ENCODE results near the gene OGFOD3.

DNA sequence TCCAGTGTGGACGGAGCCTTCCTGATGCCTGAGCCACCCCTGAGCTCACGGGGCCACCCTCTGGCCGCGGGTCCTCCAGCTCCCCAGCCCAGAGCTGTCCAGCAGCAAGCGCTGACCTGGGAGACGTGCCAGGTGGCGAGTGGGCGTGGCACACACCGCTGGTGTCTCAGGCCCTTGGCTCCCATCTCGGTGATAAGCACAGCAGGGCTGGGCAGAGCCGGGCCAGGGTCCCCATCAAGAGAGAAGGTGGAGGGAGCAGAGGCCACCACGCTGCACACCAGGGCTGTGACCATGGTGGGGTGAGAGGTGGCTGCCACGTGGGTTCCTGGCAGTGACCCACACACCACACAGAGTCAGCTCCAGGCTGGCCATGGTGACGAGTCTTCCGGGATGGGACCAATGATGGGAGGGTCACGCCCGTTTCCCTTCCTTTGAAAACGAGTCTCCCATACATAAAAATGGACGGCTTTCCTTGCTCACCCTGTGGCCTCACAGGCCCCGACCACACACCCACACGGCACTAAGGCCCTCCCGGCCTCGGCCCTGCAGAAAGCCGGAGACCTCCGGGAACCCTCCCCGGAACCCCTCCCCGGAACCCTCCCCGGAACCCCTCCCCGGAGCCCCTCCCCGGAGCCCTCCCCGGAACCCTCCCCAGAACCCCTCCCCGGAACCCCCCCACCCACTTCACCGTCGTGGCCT lies 30.0 kb downstream of the OGFOD3 start:
- TF ChIP-seq, protein P1, sequence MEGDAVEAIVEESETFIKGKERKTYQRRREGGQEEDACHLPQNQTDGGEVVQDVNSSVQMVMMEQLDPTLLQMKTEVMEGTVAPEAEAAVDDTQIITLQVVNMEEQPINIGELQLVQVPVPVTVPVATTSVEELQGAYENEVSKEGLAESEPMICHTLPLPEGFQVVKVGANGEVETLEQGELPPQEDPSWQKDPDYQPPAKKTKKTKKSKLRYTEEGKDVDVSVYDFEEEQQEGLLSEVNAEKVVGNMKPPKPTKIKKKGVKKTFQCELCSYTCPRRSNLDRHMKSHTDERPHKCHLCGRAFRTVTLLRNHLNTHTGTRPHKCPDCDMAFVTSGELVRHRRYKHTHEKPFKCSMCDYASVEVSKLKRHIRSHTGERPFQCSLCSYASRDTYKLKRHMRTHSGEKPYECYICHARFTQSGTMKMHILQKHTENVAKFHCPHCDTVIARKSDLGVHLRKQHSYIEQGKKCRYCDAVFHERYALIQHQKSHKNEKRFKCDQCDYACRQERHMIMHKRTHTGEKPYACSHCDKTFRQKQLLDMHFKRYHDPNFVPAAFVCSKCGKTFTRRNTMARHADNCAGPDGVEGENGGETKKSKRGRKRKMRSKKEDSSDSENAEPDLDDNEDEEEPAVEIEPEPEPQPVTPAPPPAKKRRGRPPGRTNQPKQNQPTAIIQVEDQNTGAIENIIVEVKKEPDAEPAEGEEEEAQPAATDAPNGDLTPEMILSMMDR (IDR thresholded peaks at IDR 0.05) = no peak
- TF ChIP-seq ZFX (IDR thresholded peaks at IDR 0.05; ENCODE audit: borderline replicate concordance) = no peak

All from 22Rv1 (cell line).